Amniotic stem cell (primary cell): ENCODE data around the gene HSFX2.
A peak's percentile ranks its signal among the peaks of the same experiment; 100 is the strongest.
"Not testable (repeated sequence)": the region's sequence is repeated elsewhere in the genome, so short reads cannot be mapped to it uniquely, and the experiment has no call there.

Experiments
- DNase-seq: peaks from one replicate; lab custom pipeline; 2025; lab: John Stamatoyannopoulos, UW

HSFX2 gene, protein sequence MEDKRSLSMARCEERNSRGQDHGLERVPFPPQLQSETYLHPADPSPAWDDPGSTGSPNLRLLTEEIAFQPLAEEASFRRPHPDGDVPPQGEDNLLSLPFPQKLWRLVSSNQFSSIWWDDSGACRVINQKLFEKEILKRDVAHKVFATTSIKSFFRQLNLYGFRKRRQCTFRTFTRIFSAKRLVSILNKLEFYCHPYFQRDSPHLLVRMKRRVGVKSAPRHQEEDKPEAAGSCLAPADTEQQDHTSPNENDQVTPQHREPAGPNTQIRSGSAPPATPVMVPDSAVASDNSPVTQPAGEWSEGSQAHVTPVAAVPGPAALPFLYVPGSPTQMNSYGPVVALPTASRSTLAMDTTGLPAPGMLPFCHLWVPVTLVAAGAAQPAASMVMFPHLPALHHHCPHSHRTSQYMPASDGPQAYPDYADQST

DNA sequence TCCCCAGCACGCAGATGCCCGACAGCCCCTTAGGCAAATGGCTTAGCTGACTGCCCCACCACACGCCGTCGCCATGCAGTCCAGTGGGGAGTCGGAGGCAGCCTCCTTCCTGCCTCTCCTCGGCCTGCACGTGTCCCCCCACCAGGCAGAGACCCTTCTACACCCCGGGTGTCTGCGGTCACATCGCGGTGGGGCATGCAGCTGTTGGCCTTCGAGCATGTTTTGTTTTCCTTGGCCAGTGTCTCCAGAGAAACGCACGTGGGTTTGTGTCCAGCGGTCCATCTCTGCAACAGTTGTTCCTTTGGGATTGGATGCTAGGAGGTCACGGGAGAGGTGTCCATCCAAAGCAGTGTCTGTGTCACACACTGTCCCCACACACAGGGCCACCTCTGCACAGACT is at the start of gene HSFX2:
TSS of gene HSFX2 (minus strand) at position 101 of the 400 bp plus-strand sequence. CDS start 614 bp downstream, outside the sequence.
- not testable (repeated sequence) for DNase-seq

DNA sequence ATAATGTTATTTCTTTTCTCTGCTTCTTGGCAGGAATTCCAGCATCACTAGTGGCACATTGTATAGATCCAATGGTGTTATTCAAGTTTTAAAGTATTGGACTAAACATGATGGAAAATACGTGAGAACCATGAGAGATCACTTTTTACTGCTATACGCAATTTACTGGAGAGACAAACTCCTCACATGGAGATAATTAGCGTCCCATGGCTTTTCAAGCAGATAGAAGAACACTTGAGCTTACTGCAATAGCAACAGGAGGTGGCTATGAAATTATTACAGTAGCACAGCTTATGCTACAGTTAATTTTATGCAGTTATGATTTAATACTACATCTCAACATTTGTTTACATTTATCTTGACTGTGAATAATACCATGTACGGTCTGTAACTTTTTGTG is 48.4 kb upstream of the HSFX2 start:
- no peak for DNase-seq

GRCh38 chrX:149641835-149642234 is 46.7 kb upstream of the HSFX2 start:
- DNase-seq, result no peak

GRCh38 chrX:149641432-149641831 is 46.3 kb upstream of the HSFX2 start:
- DNase-seq, result no peak

DNA sequence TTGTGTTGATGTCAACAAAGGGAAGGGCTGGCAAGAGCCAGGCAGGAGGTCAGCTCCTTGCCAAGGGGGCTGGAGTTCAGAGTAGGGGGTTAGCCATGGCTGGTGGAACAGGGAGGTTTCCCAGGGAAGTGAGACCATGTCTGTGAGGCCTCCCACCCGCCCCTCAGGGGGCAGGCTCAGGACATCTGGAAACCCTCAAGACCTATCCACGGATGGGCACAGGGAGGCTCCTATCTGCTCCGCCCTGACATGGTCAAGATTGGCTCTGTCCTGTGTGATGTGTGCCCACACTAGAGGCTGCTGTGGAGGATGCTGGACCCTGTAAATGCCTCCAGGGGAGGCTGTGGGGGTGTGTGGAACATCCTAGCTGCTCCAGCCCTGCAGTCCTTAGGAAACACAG is 44.5 kb upstream of the HSFX2 start:
- DNase-seq, result no peak

DNA sequence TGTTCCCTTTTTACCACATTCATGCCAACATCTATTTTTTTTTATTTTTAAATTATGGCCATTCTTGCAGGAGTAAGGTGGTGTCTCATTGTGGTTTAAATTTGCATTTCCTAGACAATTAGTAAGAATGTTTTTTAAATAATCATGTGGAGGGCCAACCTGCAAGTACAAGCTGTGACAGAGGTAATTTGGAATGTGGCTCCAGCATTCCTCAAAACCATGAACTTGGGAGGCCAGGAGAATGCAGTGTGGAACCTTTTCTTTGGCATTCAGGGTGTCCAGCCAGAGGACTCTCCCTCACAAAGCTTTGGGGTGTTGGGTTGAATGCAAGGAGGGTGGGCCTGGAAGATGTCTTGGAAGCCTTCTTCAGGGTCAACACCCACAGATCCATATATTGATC is 43.7 kb upstream of the HSFX2 start:
- no peak for DNase-seq

DNA sequence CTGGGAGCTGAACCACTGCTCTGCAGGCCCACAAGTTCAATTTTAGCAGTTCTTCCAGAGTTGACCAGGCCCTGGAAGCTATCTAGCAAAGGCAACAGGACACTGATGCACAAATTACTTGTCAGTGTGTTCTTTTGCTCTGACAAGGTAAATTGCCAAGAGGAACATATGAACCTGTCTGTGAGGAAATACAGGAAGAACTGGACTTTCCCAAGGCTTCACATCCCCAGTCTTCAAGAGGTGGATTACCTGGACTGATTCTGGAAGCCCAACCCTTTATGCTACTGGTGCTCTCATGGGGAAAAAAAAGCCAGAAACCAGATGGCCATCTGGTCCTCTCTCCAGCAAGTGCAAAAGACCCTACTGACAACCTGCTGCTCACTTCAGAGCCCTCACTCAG is 38.4 kb upstream of the HSFX2 start:
- DNase-seq, result no peak

- no peak for DNase-seq
These were observed 36.4 kb upstream of the HSFX2 start, which contains the start of gene TMEM185A for GRCh38 chrX:149631234-149632165. Gene TMEM185A, minus strand, starts transcription at chrX:149631792. Its CDS starts 212 bp downstream, at chrX:149631580.

DNA sequence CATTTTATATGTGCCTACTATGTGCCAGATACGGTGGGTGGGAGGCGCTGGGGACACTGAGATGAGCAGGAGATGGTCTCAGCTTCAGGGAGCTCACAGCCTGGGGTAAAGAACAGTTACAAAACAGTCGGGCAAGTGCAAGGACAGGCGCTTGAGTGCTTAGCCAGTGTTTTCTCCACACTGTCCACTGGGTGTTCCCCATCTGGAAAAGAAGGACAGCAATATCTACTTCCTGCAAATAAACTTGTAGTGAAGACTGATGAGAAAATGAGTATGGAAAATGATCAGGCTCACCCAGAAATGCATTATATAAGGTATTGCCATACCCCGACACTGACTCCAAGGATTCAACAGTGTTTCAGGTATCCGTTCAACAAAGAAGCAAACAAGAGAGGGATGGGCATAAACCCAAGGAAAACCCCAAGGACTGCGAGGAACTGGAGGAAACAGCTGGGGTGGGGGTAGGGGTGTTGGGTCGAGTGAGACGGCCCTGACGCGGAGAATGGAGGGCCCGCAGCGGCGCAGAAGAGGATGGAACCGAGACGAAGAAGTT is 35.6 kb upstream of the HSFX2 start:
- DNase-seq, result peak; percentile 20

- DNase-seq, result no peak
These were observed 34.7 kb upstream of the HSFX2 start for GRCh38 chrX:149629730-149630387.

DNA sequence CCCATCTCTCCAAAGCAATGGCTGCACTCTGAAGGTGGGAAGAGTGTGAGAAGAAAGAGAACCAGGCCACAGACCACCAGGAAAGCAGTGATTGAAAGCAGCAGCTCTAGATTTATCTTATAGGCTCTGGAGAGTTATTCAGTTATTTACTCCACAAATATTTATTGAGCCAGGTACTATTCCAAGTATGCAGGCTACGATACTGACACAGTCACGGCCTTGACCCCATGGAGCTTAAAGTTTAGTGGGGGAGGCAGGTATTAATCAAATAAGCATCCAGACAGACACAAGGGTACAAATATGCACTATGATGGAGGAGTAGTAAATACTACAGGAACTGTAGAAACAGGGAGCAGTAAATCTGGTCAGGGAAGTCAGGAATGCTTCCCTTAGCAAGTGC is 33.7 kb upstream of the HSFX2 start:
- no peak for DNase-seq

DNA sequence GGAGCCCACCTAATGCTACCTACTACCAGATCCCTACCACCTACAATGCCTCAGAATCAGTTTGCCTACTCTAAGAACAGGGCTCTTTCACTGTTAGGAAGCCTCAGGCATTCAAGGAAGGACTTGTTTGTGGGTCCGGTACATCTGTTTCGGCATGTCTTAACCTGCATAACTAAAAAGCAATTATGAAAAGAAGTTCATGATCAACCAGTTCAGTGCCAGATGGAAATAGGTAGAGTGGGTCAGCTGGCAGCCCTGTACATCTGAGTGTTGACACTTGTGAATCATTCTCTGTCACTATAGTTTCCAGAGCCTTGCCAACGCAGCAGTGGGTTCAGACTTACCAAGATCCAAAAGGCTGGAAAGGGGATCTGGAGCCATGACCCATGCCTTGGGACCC is 33.2 kb upstream of the HSFX2 start:
- DNase-seq, result no peak

- DNase-seq, result not testable (repeated sequence)
These were observed 31.7 kb upstream of the HSFX2 start for GRCh38 chrX:149626829-149627228.

DNA sequence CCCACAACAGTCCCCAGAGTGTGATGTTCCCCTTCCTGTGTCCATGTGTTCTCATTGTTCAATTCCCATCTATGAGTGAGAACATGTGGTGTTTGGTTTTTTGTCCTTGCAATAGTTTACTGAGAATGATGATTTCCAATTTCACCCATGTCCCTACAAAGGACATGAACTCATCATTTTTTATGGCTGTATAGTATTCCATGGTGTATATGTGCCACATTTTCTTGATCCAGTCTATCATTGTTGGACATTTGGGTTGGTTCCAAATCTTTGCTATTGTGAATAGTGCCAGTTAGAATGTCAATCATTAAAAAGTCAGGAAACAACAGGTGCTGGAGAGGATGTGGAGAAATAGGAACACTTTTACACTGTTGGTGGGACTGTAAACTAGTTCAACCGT is 24.5 kb upstream of the HSFX2 start:
- not testable (repeated sequence) for DNase-seq

DNA sequence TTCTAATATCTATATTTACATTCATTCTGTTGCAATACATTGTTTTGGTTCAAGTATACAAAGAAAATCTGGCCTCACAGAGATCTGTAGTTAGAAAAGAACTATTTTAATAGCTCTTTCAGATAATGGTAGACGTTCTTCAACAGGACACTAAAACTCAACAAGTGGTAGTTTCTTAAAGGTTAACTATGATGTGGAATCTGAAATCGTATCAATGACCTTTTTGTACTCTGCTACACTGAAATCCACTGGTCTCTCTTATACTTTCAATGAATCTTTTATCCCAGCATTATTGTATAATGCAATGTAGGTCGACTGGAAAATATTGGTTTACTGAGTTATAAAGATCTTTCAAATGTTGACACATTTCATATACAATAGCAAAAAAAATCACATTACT is 23.8 kb upstream of the HSFX2 start:
- no peak for DNase-seq

DNA sequence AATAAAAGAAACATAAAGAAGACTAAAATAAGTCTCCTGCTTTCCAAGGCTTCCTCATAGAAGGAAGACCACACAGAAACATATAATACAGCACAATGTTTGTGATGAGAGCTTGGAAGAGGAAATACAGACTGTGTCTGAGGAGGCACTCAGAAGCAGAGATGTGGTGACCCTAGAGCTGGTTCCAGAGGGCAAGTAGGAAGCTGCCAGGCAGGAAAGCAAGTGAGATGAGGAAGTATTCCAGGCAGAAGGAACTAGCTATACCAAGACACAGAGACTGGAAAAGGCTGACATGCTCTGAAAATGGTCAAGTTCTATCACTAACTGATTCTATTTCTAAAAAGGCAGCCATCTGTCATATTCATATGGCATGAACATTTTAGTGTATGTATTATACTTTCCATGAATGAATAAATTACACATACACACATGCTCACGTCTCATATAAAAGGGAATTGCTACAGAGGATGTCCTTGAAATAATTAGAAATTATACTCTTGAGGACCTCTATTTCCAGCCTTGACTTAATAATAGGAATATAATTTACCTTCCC is 16.6 kb upstream of the HSFX2 start:
- no peak for DNase-seq

DNA sequence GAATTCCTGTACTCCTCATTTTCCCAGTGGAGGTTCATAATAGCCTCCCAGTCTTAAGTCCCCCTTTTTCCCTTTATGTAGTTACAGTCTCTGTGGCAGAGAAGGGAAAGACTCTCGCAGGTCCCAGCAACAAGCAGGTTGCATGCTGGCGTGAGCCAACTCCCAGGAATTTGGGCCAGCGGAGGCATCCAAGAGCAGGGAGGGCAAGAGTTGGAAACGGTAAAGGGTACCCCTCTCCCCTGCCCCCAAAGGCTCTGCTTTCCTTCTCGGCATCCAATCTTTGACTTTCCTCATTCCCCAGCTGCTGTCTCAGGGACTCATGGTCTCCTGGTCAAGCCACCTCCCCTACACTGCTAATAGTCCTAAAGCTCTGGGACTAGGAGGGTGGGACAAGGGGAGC is 15.4 kb upstream of the HSFX2 start:
- no peak for DNase-seq

GRCh38 chrX:149607699-149608098 is 12.6 kb upstream of the HSFX2 start:
- DNase-seq, result no peak

DNA sequence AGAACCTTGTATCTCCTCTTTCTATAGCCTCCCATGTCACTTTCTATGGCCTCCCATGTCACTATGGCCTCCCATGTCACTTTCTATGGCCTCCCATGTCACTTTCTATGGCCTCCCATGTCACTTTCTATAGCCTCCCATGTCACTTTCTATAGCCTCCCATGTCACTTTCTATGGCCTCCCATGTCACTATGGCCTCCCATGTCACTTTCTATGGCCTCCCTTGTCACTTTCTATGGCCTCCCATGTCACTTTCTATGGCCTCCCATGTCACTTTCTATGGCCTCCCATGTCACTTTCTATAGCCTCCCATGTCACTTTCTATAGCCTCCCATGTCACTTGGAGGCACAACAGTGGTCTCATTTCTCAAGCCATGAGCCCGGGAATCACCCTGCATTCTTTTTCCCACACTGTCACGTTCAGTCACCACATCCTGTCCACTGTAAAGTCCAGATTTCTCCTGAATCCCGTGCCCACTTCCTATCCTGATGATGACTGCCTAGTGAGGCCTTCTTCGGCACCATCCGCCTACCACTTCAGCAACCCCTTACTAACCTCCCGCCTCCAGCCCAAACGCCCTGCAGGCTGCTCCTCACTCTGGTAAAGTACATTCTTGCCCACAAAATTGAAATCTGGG is 10.3 kb upstream of the HSFX2 start:
- DNase-seq, result not testable (repeated sequence)

DNA sequence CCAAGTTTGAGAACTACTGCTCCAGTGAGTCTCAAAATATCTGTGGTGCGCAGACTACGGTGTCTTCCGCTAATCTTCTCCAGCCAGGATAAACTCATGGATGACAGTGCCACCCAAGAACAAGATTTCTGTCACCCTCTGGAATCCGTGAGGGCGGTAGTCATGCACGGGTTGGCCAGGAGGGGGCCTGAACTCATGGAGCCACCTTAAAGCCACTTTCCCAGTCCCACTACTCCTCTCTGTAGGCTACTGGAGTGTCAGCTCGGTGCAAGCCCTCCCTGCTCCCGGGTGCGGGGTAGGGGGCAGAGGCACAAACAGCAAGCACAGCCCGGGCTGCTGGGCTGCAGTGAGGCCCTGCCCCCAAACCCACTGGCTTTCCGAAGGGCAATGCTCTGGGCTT is 3.5 kb upstream of the HSFX2 start:
- not testable (repeated sequence) for DNase-seq

DNA sequence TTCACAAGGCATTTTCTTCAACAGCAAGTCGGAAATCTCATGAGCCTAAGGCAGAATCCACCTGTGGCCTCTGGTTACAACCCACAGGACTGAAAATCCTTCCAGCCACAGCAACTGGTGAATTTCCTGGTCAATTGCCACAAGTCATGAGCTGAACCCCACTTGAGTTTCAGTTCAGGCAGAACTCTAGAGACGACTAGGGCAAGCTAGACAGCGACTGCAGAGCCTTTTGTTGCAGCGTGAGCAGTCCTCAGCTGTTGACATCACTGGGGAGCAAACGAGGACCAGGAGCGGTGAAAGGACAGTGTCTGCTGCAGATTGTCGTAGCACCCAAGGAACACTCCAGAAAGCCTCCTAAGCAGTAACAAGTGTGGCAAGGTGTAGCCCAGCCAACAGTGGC is 829 bp upstream of the HSFX2 start:
- not testable (repeated sequence) for DNase-seq
